Measurements from ENCODE around the gene RBAK. TPM values are rescaled to one million over a fixed set of nuclear protein-coding genes. Genes with fewer than 3 reads are reported as not detected.

Gene RBAK
- total RNA-seq, 1 experiment from 2014 or later: 16.2 TPM

- Histone ChIP-seq H3K27me3 (ENCODE audit: insufficient read depth, low read length) (no peaks in the 10 kb centered on the region), H3K9me2 (ENCODE audit: insufficient read depth) (no peaks in the 10 kb centered on the region), H3K4me1 (ENCODE audit: control insufficient read depth in 1 of 2, insufficient read depth in 2 of 2, low read length in 2 of 2) (no peaks in the 10 kb centered on the region), H2AFZ (ENCODE audit: low read depth, low read length, poor library complexity, severe bottlenecking) (no peak overlapping the region), H3K27ac (ENCODE audit: low read depth, low read length) (no peak overlapping the region), H3K79me2 (ENCODE audit: insufficient read depth, low read length) (no peaks in the 10 kb centered on the region), H3K4me2 (ENCODE audit: low read length) (no peak overlapping the region), H3K9me3 (ENCODE audit: control insufficient read depth in 1 of 2, insufficient read depth in 1 of 2, low read depth in 1 of 2, low read length in 2 of 2) (no peaks in the 10 kb centered on the region), H3K4me3 (replicated peaks in 1 of 2; ENCODE audit: low read depth in 1 of 2, low read length in 2 of 2) (no peak overlapping the region), H3K9ac (ENCODE audit: low read length) (no peak overlapping the region), H4K20me1 (ENCODE audit: insufficient read depth) (no peaks in the 10 kb centered on the region), H3K36me3 (ENCODE audit: control insufficient read depth in 1 of 2, insufficient read depth in 2 of 2, low read length in 2 of 2) (no peaks in the 10 kb centered on the region)
- POLR2A ChIA-PET: no interaction called here
- no TSS peak for BruUV-seq (replicated peaks)
- CTCF ChIA-PET: no interaction called here
- RAD21 ChIA-PET (ENCODE audit: low non-redundant PET in 1 of 2, low total read pairs in 2 of 2, uncharacterized antibody in 2 of 2, unreplicated experiment in 2 of 2): no interaction called here
- TF ChIP-seq SRF (IDR thresholded peaks at IDR 0.05; ENCODE audit: low read depth) (no peak), CBX3 (IDR thresholded peaks at IDR 0.05; ENCODE audit: low read depth) (no peak), POLR2AphosphoS5 (IDR thresholded peaks at IDR 0.05; ENCODE audit: low read depth, low read length) (no peak), EGR1 (IDR thresholded peaks at IDR 0.05; ENCODE audit: low read depth) (no peak), ELF1 (IDR thresholded peaks at IDR 0.05; ENCODE audit: borderline replicate concordance, low read depth) (no peak), ZNF274 (IDR thresholded peaks at IDR 0.05; ENCODE audit: low read depth, low read length) (no peak)
- TF ChIP-seq, protein P1, sequence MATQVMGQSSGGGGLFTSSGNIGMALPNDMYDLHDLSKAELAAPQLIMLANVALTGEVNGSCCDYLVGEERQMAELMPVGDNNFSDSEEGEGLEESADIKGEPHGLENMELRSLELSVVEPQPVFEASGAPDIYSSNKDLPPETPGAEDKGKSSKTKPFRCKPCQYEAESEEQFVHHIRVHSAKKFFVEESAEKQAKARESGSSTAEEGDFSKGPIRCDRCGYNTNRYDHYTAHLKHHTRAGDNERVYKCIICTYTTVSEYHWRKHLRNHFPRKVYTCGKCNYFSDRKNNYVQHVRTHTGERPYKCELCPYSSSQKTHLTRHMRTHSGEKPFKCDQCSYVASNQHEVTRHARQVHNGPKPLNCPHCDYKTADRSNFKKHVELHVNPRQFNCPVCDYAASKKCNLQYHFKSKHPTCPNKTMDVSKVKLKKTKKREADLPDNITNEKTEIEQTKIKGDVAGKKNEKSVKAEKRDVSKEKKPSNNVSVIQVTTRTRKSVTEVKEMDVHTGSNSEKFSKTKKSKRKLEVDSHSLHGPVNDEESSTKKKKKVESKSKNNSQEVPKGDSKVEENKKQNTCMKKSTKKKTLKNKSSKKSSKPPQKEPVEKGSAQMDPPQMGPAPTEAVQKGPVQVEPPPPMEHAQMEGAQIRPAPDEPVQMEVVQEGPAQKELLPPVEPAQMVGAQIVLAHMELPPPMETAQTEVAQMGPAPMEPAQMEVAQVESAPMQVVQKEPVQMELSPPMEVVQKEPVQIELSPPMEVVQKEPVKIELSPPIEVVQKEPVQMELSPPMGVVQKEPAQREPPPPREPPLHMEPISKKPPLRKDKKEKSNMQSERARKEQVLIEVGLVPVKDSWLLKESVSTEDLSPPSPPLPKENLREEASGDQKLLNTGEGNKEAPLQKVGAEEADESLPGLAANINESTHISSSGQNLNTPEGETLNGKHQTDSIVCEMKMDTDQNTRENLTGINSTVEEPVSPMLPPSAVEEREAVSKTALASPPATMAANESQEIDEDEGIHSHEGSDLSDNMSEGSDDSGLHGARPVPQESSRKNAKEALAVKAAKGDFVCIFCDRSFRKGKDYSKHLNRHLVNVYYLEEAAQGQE (IDR thresholded peaks at IDR 0.05; ENCODE audit: low read depth): no peak
- TF ChIP-seq, protein P2, sequence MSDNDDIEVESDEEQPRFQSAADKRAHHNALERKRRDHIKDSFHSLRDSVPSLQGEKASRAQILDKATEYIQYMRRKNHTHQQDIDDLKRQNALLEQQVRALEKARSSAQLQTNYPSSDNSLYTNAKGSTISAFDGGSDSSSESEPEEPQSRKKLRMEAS (IDR thresholded peaks at IDR 0.05): no peak
- no peak for DNase-seq (ENCODE audit: low read depth, low spot score)
- intact Hi-C loops (cut with micrococcal nuclease): no loop called here
- ATAC-seq: peak; percentile 20; the same call in 1 of the 2 replicates
Measured at GRCh38 chr7:5117095-5117970, 71.7 kb downstream of the RBAK start.

Other genes starting within 250 kb of the RBAK start
- 0.20 TPM for gene PAPOLB, start 183.8 kb upstream of the RBAK start, total RNA-seq (2021; ENCODE audit: unreplicated experiment)
- gene RADIL, start 162.1 kb upstream of the RBAK start, total RNA-seq (2021; ENCODE audit: unreplicated experiment): 5.3 TPM
- gene MMD2, start 86.7 kb upstream of the RBAK start, total RNA-seq (2021; ENCODE audit: unreplicated experiment): not detected
- gene WIPI2, start 144.4 kb downstream of the RBAK start, total RNA-seq (2021; ENCODE audit: unreplicated experiment): 64.4 TPM
- 24.5 TPM for gene SLC29A4, start 237.1 kb downstream of the RBAK start, total RNA-seq (2021; ENCODE audit: unreplicated experiment)